Globus pallidus (tissue), 1 donor: ENCODE data around the gene DNMT3A.
A peak's percentile ranks its signal among the peaks of the same experiment; 100 is the strongest.
"Not testable (repeated sequence)": the region's sequence is repeated elsewhere in the genome, so short reads cannot be mapped to it uniquely, and the experiment has no call there.

Source experiments
- DNase-seq: peaks from one replicate; pipeline ENCODE4 v3.0.0-alpha.2; 2015; ENCODE audit warnings: low spot score

Gene DNMT3A

DNA sequence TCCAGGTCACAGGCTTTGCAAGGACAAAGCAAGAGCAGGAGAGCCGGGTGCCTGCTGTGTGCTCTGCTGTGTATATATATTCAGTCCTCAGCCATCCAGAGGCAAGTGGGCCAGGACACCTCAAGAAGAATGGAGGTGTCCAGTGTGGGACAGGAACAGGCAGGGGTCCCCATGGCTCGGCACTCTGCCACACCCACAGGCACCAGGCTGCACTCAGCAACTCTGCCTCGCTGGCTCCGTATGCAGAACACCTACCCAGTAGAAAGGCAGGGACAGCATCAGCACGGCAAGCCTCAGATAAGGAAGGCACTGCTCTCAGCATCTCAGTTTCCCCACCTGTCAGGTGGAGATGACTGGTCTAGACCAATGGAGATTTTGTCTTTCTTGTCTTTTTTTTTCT is 57.8 kb downstream of the DNMT3A start:
- no peak for DNase-seq

DNA sequence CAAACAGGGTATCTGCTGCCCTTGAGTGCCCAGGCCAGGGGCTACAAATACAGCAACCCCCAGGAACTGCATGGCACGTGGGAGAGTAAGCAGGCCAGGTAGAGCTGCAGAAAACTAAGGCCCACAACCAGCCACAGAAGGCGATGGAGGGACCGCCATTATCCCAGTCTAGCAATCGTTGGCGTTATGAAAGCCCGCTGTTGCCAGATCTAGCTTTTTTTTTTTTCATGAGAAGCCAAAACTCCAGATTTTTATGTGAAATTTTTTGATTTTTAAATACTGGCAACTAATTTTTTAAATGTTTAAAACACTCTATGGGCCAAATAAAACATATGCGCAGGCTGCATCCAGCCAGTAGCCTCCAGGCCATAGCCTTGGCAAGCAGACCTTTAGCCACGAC is 59.8 kb downstream of the DNMT3A start:
- DNase-seq = no peak

DNA sequence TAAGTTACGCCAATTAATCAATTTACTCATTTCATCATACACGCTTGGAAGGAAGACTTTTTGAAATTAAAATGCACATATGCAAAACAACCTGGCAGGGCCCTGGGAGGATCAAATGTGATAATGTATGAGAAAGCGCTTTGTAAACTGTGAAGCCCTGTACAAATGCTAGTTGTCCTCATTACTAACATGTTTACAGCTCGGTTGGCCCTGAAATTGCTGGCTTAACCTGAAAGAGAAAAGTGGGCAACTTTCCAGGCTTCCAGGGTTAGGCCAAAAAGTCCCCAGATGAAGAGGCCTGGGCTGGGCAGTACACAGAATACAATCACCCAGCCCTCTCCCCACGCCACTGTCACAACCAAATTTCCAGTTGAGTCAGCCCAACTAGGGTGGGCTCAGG is 60.2 kb downstream of the DNMT3A start:
- no peak for DNase-seq

DNA sequence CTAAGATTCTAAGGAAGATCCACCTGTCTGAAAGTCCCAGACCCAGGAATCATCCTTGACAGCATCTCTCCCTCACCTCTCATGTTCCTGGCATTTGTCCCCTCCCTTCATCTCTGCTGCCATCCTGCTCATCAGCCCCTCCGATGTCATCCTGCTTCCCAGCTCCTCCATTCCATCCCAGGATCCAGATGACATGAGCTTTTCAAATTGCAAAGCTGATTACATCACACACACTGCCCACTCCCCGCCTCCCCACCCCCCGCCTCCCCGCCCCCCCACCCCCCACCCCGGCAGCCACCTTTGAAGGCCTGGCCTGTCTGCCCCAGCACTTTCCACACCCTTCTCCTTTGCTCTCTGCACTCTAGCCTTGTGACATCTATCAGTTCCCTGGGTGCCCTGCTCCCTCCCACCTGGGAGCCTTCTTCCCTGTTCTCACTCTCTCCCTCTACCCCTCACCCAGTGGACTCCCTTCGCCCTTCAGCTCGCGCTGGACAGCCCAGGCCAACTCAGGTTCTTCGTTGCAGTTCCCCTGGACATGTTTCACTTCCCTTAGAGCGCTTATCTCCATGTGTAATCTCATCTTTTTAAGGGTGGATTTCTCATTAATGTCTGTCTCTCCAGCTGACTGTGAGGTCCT is 61.6 kb downstream of the DNMT3A start:
- no peak for DNase-seq

DNA sequence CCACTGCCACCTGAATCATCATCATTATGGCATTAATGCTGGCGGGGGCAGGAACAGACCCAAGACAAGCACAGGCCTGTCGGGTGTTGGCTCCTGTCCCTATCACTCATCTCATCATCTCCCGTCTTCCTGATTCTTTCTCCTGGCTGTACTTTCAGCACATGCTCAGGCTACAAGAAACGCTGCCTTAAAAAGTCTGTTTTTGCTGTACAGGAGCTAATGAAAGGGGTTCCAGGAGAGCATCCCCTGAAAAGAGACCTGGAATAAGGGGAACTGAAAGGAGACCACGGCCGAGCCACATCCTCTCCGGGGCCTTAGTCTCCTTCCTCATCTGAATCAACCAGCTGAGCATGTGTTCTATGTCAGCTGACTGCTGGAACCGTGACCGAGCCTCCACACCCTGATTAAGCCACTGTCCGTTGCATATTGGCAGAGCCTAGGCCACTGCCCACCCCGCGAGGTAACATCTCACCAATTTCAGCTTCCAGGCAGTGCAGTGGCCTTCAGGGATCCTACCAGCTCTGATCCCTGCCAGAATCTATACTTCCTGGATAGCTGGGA is 62.6 kb downstream of the DNMT3A start:
- peak; percentile 80 for DNase-seq

DNA sequence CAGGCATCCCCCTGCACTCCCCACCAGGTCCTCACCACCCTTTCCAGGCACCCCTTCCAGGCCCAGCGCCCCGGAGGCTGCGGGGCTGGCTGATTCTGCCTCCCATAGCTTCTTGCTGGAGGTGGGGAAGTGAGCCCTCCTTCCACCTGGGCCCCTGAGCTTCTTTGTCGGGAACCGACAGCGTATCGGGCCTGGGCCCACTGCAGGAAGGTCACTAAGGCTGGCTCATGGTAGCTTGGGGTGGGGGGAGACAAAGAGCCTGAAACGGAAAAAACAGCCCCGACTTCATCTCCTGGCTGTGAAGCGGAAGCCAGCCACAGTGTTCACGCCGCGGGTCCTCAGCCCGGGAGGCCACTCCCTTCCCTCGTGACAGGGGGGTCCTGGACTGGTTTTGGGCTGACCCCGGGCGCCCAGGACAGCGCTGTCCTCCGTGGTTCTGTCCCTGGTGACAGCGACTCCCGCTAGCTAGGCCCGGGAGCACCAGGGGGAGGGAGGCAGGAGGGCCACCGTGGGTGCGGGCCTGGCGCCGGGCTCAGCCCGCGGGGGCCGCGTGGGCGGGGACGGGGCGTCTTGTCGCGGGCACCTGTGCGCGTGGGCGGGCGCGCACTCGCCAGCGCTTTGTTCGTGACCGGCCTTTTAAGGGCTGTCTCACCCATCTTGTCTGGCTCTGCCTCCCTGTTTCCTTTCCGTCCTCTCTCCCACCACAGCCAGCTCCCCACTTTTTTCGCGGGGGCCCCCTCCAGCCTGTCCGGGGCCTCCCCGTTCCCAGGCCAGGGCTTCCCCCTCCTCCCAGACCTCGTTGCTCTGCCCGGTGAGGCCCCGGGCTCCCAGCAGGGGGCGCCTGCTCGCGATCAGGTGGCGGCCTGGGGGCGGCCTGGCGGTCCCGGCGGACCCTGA is 64.9 kb downstream of the DNMT3A start:
- no peak for DNase-seq

DNA sequence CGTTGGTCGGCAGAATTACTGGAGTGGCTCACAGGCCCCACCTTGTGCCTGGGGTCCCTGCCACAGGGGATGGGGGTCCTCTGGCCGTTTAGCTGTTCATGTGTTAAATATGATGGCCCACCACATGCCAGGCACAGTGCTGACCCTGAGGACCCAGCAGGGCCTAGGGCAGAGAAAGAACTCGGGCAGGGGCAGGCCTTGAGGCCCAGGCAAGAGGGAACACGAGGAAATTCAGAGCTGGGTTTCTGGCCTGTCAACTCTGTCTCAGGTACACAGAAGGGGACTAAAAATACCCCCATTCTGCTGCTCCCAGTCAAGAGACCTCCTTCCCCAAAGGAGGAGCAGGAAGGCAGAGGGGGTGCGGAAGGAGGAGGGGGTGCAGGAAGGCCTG is 66.2 kb downstream of the DNMT3A start:
- DNase-seq = no peak

DNA sequence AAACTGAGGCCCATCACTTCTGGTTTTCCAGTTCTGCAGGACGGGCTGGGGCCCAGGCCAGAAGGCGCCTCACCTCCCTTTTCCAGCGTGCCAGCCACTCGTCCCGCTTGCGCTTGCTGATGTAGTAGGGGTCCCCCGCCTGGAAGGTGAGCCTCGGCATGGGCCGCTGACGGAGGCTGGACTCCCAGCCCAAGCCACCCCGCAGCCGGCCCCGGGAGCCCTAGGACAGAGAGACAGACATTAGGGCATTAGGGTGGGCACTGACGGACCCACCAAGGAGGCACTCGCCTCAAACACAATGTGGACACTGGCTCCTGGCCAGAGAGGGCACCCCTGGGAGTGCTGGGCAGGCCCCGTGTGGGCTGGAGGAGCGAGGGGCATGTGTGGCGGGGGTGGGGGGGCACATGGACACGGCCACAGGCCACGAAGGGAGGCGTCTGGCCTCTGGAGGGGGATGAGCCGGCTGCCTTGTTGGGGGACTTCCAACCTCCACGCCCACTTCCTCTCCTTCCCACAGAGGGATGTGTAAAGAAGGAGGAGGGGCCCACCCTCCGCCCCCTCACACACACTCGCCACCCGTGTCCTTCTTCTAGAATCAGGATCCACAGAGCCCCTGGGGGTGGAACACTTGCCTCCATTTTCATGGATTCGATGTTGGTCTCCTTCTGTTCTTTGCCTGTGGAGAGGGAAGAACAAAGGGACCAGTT is 66.7 kb downstream of the DNMT3A start:
- no peak for DNase-seq

DNA sequence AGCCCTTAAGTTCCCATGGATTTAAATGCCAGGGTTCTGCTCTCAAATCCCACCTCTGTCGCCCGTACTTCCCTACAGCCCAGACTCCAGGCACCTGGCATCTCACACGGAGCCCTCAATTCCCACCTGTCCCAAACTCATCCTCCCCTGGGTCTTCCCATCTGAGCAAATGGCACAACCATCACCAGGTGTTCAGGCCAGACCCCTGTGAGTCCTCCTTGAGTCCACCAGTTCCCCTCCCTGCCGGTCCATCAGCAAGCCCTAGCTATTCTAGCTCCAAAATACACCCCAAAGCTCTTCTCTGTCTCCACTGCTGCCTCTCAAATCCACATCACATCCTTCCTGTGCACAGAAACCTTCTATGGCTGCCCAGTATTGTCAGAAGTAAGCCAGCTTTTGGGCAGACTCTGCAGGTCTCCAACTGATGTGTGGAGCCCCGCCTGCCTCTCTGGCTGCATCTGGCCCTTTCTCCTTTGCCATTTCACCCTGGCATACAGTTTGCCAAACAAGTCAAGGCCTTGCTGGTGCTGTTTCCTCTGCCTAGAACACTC is 67.7 kb downstream of the DNMT3A start:
- no peak for DNase-seq

DNA sequence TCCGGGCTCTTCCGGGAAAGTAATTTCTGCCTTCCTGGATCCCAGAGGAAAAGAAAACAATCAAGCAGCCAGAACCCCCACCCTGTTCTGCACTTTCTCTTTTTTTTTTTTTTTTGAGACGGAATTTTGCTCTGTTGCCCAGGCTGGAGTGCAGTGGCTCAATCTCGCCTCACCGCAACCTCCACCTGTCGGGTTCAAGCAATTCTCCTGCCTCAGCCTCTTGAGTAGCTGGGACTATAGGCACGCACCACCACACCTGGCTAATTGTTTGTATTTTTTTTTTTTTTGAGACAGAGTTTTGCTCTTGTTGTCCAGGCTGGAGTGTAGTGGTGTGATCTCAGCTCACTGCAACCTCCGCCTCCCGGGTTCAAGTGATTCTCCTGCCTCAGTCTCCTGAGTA is 69.0 kb downstream of the DNMT3A start:
- DNase-seq = not testable (repeated sequence)

DNA sequence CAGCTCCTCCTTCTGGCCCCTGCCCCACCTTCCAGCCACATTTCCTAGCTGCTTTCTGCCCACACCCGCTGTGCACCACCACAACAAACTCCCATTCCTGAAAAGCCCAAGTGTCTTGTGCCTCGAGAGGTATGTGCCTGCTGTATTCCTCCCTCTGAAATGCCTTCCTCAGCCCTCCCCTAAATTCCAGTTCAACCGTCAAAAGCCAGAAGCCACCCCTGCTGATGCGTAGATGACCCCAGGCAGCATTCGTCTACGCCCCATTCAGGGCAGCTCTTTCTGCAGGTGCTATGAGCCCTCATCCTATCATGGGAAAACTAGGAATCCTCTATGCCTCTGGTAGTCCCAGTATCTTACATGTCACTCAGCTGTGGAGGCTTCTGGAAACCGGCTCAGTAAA is 71.7 kb downstream of the DNMT3A start:
- no peak for DNase-seq

DNA sequence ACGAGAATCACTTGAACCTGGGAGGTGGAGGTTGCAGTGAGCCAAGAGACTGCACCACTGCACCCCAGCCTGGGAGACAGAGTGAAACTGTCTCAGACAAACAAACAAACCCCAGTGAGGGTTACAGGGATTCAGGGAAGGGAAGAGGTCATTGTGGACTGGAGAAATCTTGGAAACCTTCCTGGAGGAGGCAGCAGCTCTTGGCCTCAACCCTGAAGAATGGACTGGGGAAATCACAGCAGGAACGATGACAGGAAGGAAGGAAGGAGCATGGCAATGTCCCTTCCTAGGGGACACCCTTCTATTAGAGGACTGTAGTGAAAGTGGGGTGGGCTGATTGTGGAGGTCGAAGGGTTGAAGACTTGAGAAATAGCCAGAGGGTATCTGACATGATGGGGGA is 72.5 kb downstream of the DNMT3A start:
- DNase-seq = no peak

DNA sequence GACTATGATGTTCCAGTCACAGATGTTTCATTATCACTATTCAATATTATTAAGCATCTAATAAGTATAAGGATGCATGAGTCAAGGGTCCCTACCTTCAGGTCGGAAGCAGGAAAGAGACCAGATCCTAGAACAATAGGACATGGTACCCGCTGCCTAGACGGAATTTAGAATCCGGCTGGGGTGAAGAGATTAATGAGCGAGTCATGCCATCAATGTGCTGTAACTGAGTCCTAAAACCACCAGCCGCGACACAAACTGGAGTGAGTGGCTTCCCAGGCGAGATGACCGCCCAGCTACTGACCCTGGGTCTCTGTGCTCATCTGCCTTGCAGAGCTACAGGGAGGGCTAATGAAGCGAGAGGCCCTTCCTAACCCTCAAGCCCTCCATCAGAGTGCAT is 73.6 kb downstream of the DNMT3A start:
- no peak for DNase-seq

DNA sequence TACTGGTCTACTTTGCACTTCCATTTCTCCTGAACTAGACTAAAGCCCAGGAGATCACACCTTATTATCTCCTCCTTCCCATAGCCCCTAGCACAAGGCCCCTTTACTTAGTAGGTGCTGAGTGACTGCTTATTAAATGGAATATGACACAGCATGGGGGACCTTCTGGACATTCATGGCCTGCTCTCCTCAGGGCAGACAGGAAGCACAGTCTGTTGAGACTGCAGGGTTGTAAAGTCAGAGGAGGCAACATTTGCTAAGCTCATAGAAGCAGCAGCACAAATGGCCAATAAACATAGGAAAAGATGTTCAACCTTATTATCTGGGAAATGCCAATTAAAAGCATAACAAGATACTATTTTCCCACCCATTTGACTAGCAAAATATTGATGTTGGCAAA is 75.3 kb downstream of the DNMT3A start:
- no peak for DNase-seq

DNA sequence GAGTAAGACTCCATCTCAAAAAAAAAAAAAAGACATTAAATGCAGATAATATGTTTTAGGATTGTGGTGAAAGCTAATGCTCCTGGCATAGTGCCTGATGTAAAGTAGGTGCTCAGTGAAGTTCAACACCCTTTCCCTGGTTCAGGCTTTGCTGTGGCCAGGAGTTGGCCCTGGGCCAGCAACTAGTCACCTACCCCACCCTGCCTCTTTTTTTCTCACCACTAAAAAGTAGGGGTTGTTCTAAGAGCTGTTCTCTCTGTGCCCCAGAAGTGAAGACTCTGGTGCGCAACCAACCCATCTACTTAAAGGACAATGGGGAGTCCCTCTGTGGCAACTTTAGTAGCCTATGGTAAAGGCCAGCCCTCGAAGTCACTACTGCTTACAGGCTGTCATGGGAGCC is 75.9 kb downstream of the DNMT3A start:
- no peak for DNase-seq

DNA sequence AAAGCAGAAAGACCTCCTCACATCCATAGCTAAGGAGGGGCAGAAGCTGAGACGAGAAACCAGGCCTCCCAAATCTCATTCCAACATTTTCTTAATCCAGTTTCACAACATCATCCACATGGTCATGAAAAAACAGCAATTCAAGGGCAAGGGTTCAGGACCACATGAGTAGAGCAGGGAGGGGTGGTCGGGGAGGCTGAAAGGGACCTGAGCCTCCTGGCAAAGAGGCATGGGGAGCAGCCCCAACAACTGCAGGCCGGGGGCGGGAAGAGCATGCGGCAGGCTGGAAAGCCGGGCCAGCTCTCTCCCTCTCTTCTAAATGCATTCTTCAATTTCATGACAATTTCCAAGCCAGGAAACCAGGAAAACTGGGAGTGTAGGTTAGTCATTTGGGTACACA is 76.7 kb downstream of the DNMT3A start:
- DNase-seq = no peak

DNA sequence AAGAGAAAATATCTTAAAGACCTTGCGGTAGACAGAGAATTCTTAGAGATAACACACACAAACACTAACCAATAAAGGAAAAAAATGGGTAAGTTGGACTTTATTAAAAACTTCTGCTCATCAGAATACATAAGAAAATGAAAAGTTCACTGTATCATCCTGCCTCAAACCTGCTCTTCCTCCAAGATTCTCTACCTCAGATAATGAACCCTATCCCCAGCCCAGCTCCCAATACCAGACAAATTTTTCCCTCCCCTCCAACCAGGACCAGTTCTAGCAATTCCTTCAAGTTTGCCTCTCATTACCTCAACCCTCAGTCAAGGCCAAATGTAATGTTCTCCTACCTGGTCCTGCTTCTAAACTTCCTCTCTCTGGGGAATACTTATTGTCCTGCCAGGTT is 79.4 kb downstream of the DNMT3A start:
- DNase-seq = no peak

DNA sequence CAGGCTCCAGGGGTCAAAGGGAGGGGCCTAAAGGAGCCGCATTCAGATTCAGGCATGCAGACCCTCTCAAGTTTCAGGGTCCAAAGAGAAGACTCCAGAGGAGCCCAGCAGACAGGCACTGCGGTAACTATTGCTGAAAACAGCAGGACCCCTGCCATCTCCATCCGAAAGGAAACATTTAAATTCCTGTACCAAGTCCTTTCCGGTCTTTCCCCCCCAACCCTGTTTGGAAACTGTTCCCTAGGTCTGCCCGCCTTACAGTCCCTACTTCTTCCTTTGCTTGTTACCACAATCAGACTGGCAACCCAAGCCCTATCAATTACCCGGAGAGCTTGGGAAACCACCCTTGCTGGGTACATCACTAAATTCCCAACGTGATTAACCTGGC is 82.0 kb downstream of the DNMT3A start:
- DNase-seq = no peak

DNA sequence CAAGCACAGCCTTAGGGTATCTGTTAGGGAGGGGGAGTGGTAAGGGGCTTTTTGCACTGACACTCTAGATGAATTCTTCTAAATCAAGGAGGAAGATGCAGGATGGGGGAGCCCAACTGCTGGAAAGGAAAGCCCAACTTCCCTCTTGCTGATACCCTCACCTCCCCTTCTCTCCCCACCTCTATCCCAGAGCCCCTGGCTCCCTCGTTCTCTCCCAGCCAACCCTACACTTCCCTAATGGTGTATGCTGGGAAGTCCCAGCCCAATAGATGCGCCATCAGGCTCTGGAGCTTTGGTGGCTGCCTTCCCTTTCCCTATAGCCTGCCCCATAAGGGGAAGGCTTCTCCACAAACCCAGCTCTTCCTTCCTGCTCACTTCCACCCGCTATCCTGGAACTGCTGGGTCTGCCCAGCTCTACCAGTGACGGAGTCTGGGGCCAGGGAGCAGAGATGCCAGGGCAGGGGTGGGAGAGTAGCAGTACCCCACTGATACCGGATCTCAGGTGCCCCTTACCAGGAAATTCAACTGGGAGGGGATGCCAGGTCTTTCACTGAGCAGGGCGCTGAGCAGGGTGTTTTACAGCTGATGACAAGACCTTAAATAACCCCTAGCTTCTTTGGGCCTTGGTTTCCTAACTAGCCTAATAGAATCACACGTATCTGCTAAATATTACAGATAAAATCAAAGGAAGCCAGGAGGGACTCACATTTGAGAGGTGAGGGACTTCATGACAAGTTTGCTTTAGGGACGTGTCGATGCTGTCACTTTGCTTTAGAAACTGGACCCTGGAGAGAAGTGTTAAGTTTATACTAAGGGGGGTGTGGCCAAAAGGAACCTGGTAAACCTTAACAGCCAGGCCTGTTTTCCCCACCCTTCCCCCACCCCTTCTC is 82.6 kb downstream of the DNMT3A start:
- DNase-seq = no peak

DNA sequence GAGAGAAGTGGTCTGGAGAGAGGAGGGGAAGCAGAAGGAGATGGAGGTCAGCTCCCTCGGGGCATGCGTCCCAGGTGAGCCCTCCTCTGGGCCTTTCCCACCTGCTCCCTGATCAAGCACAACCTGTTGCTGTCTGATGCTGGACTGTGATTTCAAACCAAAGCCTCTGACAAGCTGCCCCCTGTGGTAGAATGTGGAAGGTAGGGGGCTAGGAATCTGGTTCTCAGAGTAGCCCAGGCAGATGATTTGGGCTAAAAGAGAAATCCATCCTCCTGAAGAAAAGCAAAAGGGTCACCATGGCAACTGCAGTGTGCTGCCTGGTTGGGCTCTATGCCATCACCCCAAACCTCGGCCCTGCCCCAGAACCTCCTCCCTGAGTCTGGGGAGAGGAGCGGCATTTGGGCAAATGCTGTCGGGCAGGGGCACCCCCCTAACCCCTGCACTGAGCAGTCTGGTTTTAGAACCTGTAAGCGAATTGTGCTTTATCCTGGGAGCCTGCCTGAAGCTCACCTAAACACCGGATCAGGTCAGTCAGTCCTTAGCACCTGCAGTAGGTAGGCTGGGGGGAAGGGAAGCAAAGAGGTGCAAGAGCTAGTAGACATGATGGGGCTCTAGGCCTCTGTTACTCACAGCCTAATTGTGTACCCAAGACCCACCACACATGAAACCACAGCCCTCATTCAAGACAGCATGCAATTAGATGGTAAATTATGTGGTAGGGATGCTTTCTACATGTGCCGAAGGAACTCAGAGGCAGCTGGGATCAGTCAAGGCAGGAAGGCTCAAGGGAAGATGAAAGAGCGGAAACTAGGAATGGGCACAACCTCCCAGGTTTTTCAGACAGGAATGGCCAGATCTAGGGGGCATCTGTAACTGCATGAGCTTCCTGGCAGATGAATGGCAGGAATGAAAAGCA is 83.5 kb downstream of the DNMT3A start:
- DNase-seq = no peak
